Karpas-422 (cell line): ENCODE data around the gene FRS2. TPM values are rescaled to one million over a fixed set of nuclear protein-coding genes. Genes with fewer than 3 reads are reported as not detected.

Experiments used
- DNase-seq: peaks from one replicate; pipeline ENCODE4 v3.0.0-alpha.2; 2015
- H2AFZ ChIP-seq: fragments of 200-600 bp; sonication (generic); 2 replicates; pipeline ENCODE4 v1.6.1; 2014; ENCODE audit warnings: antibody characterized with exemption, low read length, mixed read lengths
- H3K27ac ChIP-seq: fragments of 200-600 bp; sonication (generic); 2 replicates; pipeline ENCODE4 v1.5.1; 2014; ENCODE audit warnings: mild to moderate bottlenecking, low read length, moderate library complexity
- H3K27me3 ChIP-seq: fragments of 200-600 bp; sonication (generic); 2 replicates; pipeline ENCODE4 v1.6.1; 2014; ENCODE audit warnings: low read length, mixed read lengths
- H3K36me3 ChIP-seq: fragments of 200-600 bp; sonication (generic); 2 replicates; pipeline ENCODE4 v1.6.1; 2014; ENCODE audit warnings: low read length, mixed read lengths; ENCODE audit not compliant: insufficient read depth
- H3K4me1 ChIP-seq: fragments of 200-600 bp; sonication (generic); 2 replicates; pipeline ENCODE4 v1.6.1; 2014; ENCODE audit warnings: mild to moderate bottlenecking, low read length, mixed read lengths
- H3K4me2 ChIP-seq: fragments of 200-600 bp; sonication (generic); 2 replicates; pipeline ENCODE4 v1.6.1; 2014; ENCODE audit warnings: low read length, low read depth, mild to moderate bottlenecking; ENCODE audit not compliant: poor library complexity, severe bottlenecking
- H3K4me3 ChIP-seq: fragments of 200-600 bp; sonication (generic); 2 replicates; pipeline ENCODE4 v1.5.1; 2014; ENCODE audit warnings: mild to moderate bottlenecking, antibody characterized with exemption, low read length, mixed read lengths
- H3K79me2 ChIP-seq: fragments of 200-600 bp; sonication (generic); 2 replicates; pipeline ENCODE4 v1.6.1; 2014; ENCODE audit warnings: mild to moderate bottlenecking, low read length, mixed read lengths
- H3K9ac ChIP-seq: fragments of 200-600 bp; sonication (generic); 2 replicates; pipeline ENCODE4 v1.6.0; 2014; ENCODE audit warnings: low read length
- H3K9me2 ChIP-seq: fragments of 200-600 bp; sonication (generic), shearing (Covaris generic); replicated peaks from 2 replicates; pipeline ENCODE4 v1.6.0; 2014; ENCODE audit warnings: mild to moderate bottlenecking, low read length, moderate library complexity; ENCODE audit not compliant: insufficient read depth
- H3K9me3 ChIP-seq: fragments of 300-700, 200-600 bp; sonication (generic); 2 replicates; pipeline ENCODE4 v1.6.1; 2014; ENCODE audit warnings: low read length, mixed read lengths
- H4K20me1 ChIP-seq: fragments of 200-600 bp; sonication (generic); 2 replicates; pipeline ENCODE4 v1.6.1; 2014; ENCODE audit warnings: mild to moderate bottlenecking, antibody characterized with exemption, low read length, low read depth; ENCODE audit not compliant: insufficient read depth
- total RNA-seq: library from RNA; depleted of rRNA; stranded (reverse); fragments of >200 nt; shearing (Covaris generic); gene quantifications from 2 replicates; pipeline ENCODE4 v1.2.3, GENCODE V29; 2014; ENCODE audit warnings: low replicate concordance

Gene FRS2
- total RNA-seq, 1 experiment from 2014 or later: 26.1 TPM

- no peak overlapping the region for H3K4me2 ChIP-seq
- peaks cover 97% of the 10 kb centered on the region for H3K79me2 ChIP-seq
- H3K4me1 ChIP-seq: peaks cover 24% of the 10 kb centered on the region
- H3K9ac ChIP-seq: no peak overlapping the region
- peaks cover 13% of the 10 kb centered on the region for H3K9me3 ChIP-seq
- H3K4me3 ChIP-seq: no peak overlapping the region
- no peaks in the 10 kb centered on the region for H4K20me1 ChIP-seq
- H2AFZ ChIP-seq: no peak overlapping the region
- no peaks in the 10 kb centered on the region for H3K9me2 ChIP-seq
- H3K27me3 ChIP-seq: no peaks in the 10 kb centered on the region
- H3K36me3 ChIP-seq: no peaks in the 10 kb centered on the region
- H3K27ac ChIP-seq: no peak overlapping the region
- no peak for DNase-seq
These were observed 46.8 kb downstream of the FRS2 start for GRCh38 chr12:69516950-69517349.

- H3K4me1 ChIP-seq: peaks cover 19% of the 10 kb centered on the region
- H3K36me3 ChIP-seq: no peaks in the 10 kb centered on the region
- no peak overlapping the region for H3K27ac ChIP-seq
- H4K20me1 ChIP-seq: no peaks in the 10 kb centered on the region
- peaks cover 13% of the 10 kb centered on the region for H3K9me3 ChIP-seq
- no peaks in the 10 kb centered on the region for H3K9me2 ChIP-seq
- H3K4me2 ChIP-seq: no peak overlapping the region
- H3K9ac ChIP-seq: no peak overlapping the region
- H3K27me3 ChIP-seq: no peaks in the 10 kb centered on the region
- no peak overlapping the region for H2AFZ ChIP-seq
- DNase-seq: no peak
- no peak overlapping the region for H3K4me3 ChIP-seq
- H3K79me2 ChIP-seq: peaks cover 97% of the 10 kb centered on the region
These were observed 47.2 kb downstream of the FRS2 start for GRCh38 chr12:69517406-69517805.

GRCh38 chr12:69519871-69520270, 49.7 kb downstream of the FRS2 start:
- Histone ChIP-seq H3K9ac (no peak overlapping the region), H3K27ac (no peak overlapping the region), H4K20me1 (0 out of 2 replicates have a peak, but pooled peaks cover 6% of the 10 kb centered on the region), H3K79me2 (peaks cover 97% of the 10 kb centered on the region), H3K36me3 (no peaks in the 10 kb centered on the region), H3K4me1 (peaks cover 3% of the 10 kb centered on the region; the same call in 1 of the 2 replicates), H3K4me3 (no peak overlapping the region), H3K4me2 (no peak overlapping the region), H3K27me3 (no peaks in the 10 kb centered on the region), H2AFZ (no peak overlapping the region), H3K9me2 (no peaks in the 10 kb centered on the region), H3K9me3 (peaks cover 13% of the 10 kb centered on the region)
- DNase-seq: no peak

GRCh38 chr12:69523433-69524330, 53.5 kb downstream of the FRS2 start:
- Histone ChIP-seq H3K79me2 (peaks cover 100% of the 10 kb centered on the region), H3K27ac (no peak overlapping the region), H3K36me3 (no peaks in the 10 kb centered on the region), H3K9ac (no peak overlapping the region), H4K20me1 (0 out of 2 replicates have a peak, but pooled peaks cover 6% of the 10 kb centered on the region), H3K9me3 (peaks cover 13% of the 10 kb centered on the region), H2AFZ (no peak overlapping the region), H3K27me3 (no peaks in the 10 kb centered on the region), H3K9me2 (no peaks in the 10 kb centered on the region), H3K4me2 (no peak overlapping the region), H3K4me3 (no peak overlapping the region), H3K4me1 (peaks cover 8% of the 10 kb centered on the region)
- DNase-seq: no peak

GRCh38 chr12:69524331-69524630, 54.1 kb downstream of the FRS2 start:
- H3K9me3 ChIP-seq: peaks cover 12% of the 10 kb centered on the region
- no peaks in the 10 kb centered on the region for H3K27me3 ChIP-seq
- no peak overlapping the region for H3K27ac ChIP-seq
- H2AFZ ChIP-seq: no peak overlapping the region
- 0 out of 2 replicates have a peak, but pooled peaks cover 6% of the 10 kb centered on the region for H4K20me1 ChIP-seq
- DNase-seq: no peak
- no peak overlapping the region for H3K4me3 ChIP-seq
- peaks cover 100% of the 10 kb centered on the region for H3K79me2 ChIP-seq
- H3K4me2 ChIP-seq: no peak overlapping the region
- H3K9ac ChIP-seq: no peak overlapping the region
- peaks cover 12% of the 10 kb centered on the region for H3K4me1 ChIP-seq
- no peaks in the 10 kb centered on the region for H3K36me3 ChIP-seq
- no peaks in the 10 kb centered on the region for H3K9me2 ChIP-seq

- no peak for DNase-seq
- Histone ChIP-seq H3K27ac (no peak overlapping the region), H4K20me1 (0 out of 2 replicates have a peak, but pooled peaks cover 6% of the 10 kb centered on the region), H2AFZ (no peak overlapping the region), H3K79me2 (peaks cover 99% of the 10 kb centered on the region), H3K4me3 (no peak overlapping the region), H3K4me2 (no peak overlapping the region), H3K9me2 (no peaks in the 10 kb centered on the region), H3K9me3 (peaks cover 5% of the 10 kb centered on the region), H3K9ac (no peak overlapping the region), H3K36me3 (no peaks in the 10 kb centered on the region), H3K27me3 (no peaks in the 10 kb centered on the region), H3K4me1 (peaks cover 12% of the 10 kb centered on the region)
These were observed 54.7 kb downstream of the FRS2 start for GRCh38 chr12:69524755-69525469.

GRCh38 chr12:69527506-69528272, 57.5 kb downstream of the FRS2 start:
- Histone ChIP-seq H3K79me2 (peaks cover 91% of the 10 kb centered on the region), H3K4me1 (peaks cover 12% of the 10 kb centered on the region), H3K27ac (no peak overlapping the region), H3K9me3 (no peaks in the 10 kb centered on the region), H4K20me1 (0 out of 2 replicates have a peak, but pooled peaks cover 6% of the 10 kb centered on the region), H3K36me3 (no peaks in the 10 kb centered on the region; the same call in 1 of the 2 replicates), H3K27me3 (no peaks in the 10 kb centered on the region), H3K4me2 (no peak overlapping the region), H2AFZ (no peak overlapping the region), H3K9me2 (no peaks in the 10 kb centered on the region), H3K9ac (no peak overlapping the region), H3K4me3 (no peak overlapping the region)
- DNase-seq: no peak

- no peak overlapping the region for H2AFZ ChIP-seq
- H3K9me2 ChIP-seq: no peaks in the 10 kb centered on the region
- H4K20me1 ChIP-seq: no peaks in the 10 kb centered on the region
- no peaks in the 10 kb centered on the region for H3K27me3 ChIP-seq
- no peaks in the 10 kb centered on the region; the same call in 1 of the 2 replicates for H3K36me3 ChIP-seq
- no peak overlapping the region for H3K4me2 ChIP-seq
- H3K27ac ChIP-seq: no peak overlapping the region
- peaks cover 12% of the 10 kb centered on the region for H3K4me1 ChIP-seq
- no peaks in the 10 kb centered on the region for H3K9me3 ChIP-seq
- no peak overlapping the region for H3K4me3 ChIP-seq
- H3K9ac ChIP-seq: no peak overlapping the region
- DNase-seq: no peak
- H3K79me2 ChIP-seq: peaks cover 89% of the 10 kb centered on the region
These were observed 58.8 kb downstream of the FRS2 start for GRCh38 chr12:69529021-69529420.
